Neural progenitor cell (in vitro differentiated cells): Measurements from ENCODE around the gene SYVN1. TPM values are rescaled to one million over a fixed set of nuclear protein-coding genes. Genes with fewer than 3 reads are reported as not detected.
A peak's percentile ranks its signal among the peaks of the same experiment; 100 is the strongest.

ENCODE experiments used
- DNase-seq: peaks from one replicate; pipeline ENCODE4 v3.0.0-alpha.2; 2016; ENCODE audit warnings: low spot score
- H2AFZ ChIP-seq: fragments of 200-600 bp; sonication (generic); replicated peaks from 2 replicates; pipeline ENCODE4 v1.6.1; 2016; ENCODE audit warnings: antibody characterized with exemption
- H3F3A ChIP-seq: fragments of 200-600 bp; sonication (generic); 2 replicates; pipeline ENCODE4 v1.6.1; 2016; ENCODE audit warnings: antibody characterized with exemption, low read depth
- H3K27ac ChIP-seq: fragments of 200-600 bp; sonication (generic); 2 replicates; pipeline ENCODE4 v1.5.1; 2016; ENCODE audit warnings: mild to moderate bottlenecking
- H3K27me3 ChIP-seq: fragments of 200-600 bp; sonication (generic); 2 replicates; pipeline ENCODE4 v1.6.1; 2016; ENCODE audit warnings: mild to moderate bottlenecking, moderate library complexity
- H3K36me3 ChIP-seq: fragments of 200-600 bp; sonication (generic); 2 replicates; pipeline ENCODE4 v1.5.1; 2016
- H3K4me1 ChIP-seq: fragments of 200-600 bp; sonication (generic); 2 replicates; pipeline ENCODE4 v1.6.1; 2016; ENCODE audit warnings: mixed run types
- H3K4me2 ChIP-seq: fragments of 200-600 bp; sonication (generic); 2 replicates; pipeline ENCODE4 v1.6.1; 2016
- H3K4me3 ChIP-seq: fragments of 200-600 bp; sonication (generic); 2 replicates; pipeline ENCODE4 v1.5.1; 2016
- H3K79me2 ChIP-seq: fragments of 200-600 bp; sonication (generic); 2 replicates; pipeline ENCODE4 v1.6.1; 2016; ENCODE audit warnings: low read depth
- H3K9ac ChIP-seq: fragments of 200-600 bp; sonication (generic); 2 replicates; pipeline ENCODE4 v1.6.1; 2016
- H3K9me3 ChIP-seq: fragments of 200-600 bp; sonication (generic); 2 replicates; pipeline ENCODE4 v1.5.1; 2016; ENCODE audit warnings: low read depth
- H4K20me1 ChIP-seq: fragments of 200-600 bp; sonication (generic); 2 replicates; pipeline ENCODE4 v1.6.1; 2016; ENCODE audit warnings: low read depth
- H3K27ac Mint-ChIP-seq: 3 replicates; pipeline ENCODE4 v1.8.0; 2021; ENCODE audit warnings: mixed read lengths
- H3K27me3 Mint-ChIP-seq: 2 replicates; pipeline ENCODE4 v1.8.0; 2022; ENCODE audit warnings: low read depth, mild to moderate bottlenecking, inconsistent platforms, moderate library complexity, mixed read lengths; ENCODE audit not compliant: insufficient read depth
- H3K36me3 Mint-ChIP-seq: 3 replicates; pipeline ENCODE4 v1.8.0; 2021; ENCODE audit warnings: mixed read lengths
- H3K4me1 Mint-ChIP-seq: 3 replicates; pipeline ENCODE4 v1.8.0; 2021; ENCODE audit warnings: mixed read lengths
- H3K4me3 Mint-ChIP-seq: 3 replicates; pipeline ENCODE4 v1.8.0; 2021; ENCODE audit warnings: mild to moderate bottlenecking, moderate library complexity, mixed read lengths
- H3K9me3 Mint-ChIP-seq: 3 replicates; pipeline ENCODE4 v1.8.0; 2020; ENCODE audit warnings: mixed read lengths
- EZH2 ChIP-seq: fragments of 200-600 bp; sonication (generic); IDR thresholded peaks from 2 replicates; pipeline ENCODE4 v1.6.1; 2017; ENCODE audit warnings: antibody characterized with exemption, mild to moderate bottlenecking, moderate library complexity
- EZH2phosphoT487 ChIP-seq: fragments of 200-600 bp; sonication (generic); IDR thresholded peaks from 2 replicates; pipeline ENCODE4 v1.6.1; 2017; ENCODE audit warnings: antibody characterized with exemption
- total RNA-seq: library from RNA; depleted of rRNA; stranded (reverse); fragments of >200 nt; gene quantifications from 2 replicates; pipeline ENCODE4 v1.2.3, GENCODE V29; 2015; ENCODE audit warnings: low replicate concordance
- TF ChIP-seq, protein P1 (sequence below): fragments of 200-600 bp; sonication (generic); IDR thresholded peaks from 2 replicates; pipeline ENCODE4 v1.5.1; 2017; ENCODE audit warnings: antibody characterized with exemption, mild to moderate bottlenecking

Gene SYVN1
- 7.2 and 12.0 TPM in 2 replicates for total RNA-seq

DNA sequence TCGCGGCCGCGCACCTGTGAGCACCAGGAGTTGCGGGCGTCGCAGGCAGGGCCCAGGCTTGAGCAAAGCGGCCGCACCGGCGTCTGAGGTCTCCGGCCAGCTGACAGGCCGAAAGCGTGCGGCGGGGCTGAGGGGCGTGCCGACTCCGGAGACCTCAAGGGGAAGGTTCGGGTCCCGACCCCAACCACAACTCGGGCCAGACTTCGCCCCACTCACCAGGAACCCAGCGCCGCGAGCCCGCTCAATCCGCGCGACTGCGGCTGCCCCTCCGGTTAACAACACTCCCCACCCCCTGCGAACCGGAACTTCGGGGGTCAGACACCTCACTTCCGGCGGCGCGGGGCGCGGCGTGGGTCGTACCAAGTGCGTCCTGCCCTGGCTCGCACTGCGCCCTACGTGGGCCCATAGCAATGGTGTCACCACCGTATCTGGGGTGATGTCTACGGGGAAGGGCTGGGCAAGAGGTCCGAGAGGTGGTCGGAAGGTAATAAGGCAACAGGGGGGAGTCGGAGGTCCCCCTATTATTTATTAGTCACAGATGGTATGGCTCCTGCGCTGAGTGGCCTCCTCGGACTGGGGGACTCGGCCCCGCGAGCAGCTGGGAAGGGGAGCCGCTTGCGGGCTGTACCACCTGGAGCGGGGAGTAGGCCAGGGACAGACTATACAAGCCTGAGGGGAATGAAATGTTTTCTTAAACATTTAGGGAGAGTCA is at the start of gene SYVN1:
SYVN1 (minus strand) TSS at position 280 of the 712 bp plus-strand sequence. CDS start 918 bp downstream, outside the sequence.
- Histone ChIP-seq H3K27me3 (no peaks in the 10 kb centered on the region), H3K9me3 (no peaks in the 10 kb centered on the region), H3F3A (peaks cover 11% of the 10 kb centered on the region), H3K36me3 (no peaks in the 10 kb centered on the region), H3K4me2 (peak within 1 kb of the TSS; percentile 99), H3K4me3 (peak within 1 kb of the TSS; percentile 93), H4K20me1 (peaks cover 11% of the 10 kb centered on the region), H3K4me1 (peaks cover 8% of the 10 kb centered on the region), H2AFZ (peak within 1 kb of the TSS; percentile 98), H3K9ac (peak within 1 kb of the TSS; percentile 98), H3K79me2 (peaks cover 21% of the 10 kb centered on the region), H3K27ac (peak within 1 kb of the TSS; percentile 99)
- TF ChIP-seq EZH2phosphoT487 = no peak
- Mint-ChIP-seq H3K27me3 (peaks cover 4% of the 10 kb centered on the region), H3K9me3 (no peaks in the 10 kb centered on the region), H3K4me1 (peaks cover 21% of the 10 kb centered on the region), H3K36me3 (no peaks in the 10 kb centered on the region), H3K27ac (peak within 1 kb of the TSS; percentile 100), H3K4me3 (peak within 1 kb of the TSS; percentile 98)
- peak; percentile 93 for DNase-seq

DNA sequence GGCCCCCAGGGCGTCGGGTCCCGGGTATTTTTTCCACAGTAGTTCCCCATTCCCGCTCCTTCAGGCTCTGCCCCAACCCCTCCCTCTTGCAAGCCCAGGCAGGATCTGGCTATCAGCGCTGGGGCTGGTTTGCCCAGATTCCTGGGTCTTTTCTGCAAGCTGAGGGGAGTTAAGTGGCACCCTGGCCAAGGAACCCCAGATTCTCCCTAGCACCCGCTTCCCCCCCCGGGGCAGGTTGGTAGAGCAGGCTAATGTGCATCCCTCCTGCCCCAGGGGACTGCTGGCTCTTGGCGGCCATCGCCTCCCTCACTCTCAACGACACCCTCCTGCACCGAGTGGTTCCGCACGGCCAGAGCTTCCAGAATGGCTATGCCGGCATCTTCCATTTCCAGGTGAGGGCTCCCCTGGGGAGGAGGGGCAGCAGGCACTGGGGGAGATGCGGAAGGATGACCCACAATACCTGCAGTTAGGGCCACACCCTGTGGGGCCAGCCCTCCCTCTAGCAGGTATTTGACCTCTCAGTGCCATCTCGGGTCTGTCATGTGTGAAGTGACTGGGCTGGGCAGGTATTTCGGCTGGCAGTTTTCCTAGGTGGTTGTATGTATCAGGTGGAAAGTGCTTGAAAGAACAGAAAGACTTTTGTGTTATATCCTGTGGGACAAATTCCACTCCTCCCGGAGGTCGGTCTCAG is 49.0 kb upstream of the SYVN1 start:
- Mint-ChIP-seq H3K4me1 (peaks cover 7% of the 10 kb centered on the region), H3K4me3 (peak overlapping the region; percentile 89), H3K9me3 (no peaks in the 10 kb centered on the region), H3K27me3 (no peaks in the 10 kb centered on the region), H3K36me3 (peaks cover 9% of the 10 kb centered on the region), H3K27ac (peak overlapping the region; percentile 77)
- DNase-seq = no peak
- TF ChIP-seq, protein P1, sequence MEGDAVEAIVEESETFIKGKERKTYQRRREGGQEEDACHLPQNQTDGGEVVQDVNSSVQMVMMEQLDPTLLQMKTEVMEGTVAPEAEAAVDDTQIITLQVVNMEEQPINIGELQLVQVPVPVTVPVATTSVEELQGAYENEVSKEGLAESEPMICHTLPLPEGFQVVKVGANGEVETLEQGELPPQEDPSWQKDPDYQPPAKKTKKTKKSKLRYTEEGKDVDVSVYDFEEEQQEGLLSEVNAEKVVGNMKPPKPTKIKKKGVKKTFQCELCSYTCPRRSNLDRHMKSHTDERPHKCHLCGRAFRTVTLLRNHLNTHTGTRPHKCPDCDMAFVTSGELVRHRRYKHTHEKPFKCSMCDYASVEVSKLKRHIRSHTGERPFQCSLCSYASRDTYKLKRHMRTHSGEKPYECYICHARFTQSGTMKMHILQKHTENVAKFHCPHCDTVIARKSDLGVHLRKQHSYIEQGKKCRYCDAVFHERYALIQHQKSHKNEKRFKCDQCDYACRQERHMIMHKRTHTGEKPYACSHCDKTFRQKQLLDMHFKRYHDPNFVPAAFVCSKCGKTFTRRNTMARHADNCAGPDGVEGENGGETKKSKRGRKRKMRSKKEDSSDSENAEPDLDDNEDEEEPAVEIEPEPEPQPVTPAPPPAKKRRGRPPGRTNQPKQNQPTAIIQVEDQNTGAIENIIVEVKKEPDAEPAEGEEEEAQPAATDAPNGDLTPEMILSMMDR = no peak
- TF ChIP-seq EZH2 (no peak), EZH2phosphoT487 (no peak)
- Histone ChIP-seq H2AFZ (no peak overlapping the region), H3K27me3 (peaks cover 5% of the 10 kb centered on the region), H3F3A (peaks cover 45% of the 10 kb centered on the region), H3K36me3 (no peaks in the 10 kb centered on the region), H3K79me2 (peaks cover 3% of the 10 kb centered on the region), H3K9ac (no peak overlapping the region), H3K4me2 (peak overlapping the region; percentile 84), H3K9me3 (no peaks in the 10 kb centered on the region), H3K27ac (no peak overlapping the region), H3K4me1 (peaks cover 6% of the 10 kb centered on the region), H4K20me1 (no peaks in the 10 kb centered on the region), H3K4me3 (no peak overlapping the region)

DNA sequence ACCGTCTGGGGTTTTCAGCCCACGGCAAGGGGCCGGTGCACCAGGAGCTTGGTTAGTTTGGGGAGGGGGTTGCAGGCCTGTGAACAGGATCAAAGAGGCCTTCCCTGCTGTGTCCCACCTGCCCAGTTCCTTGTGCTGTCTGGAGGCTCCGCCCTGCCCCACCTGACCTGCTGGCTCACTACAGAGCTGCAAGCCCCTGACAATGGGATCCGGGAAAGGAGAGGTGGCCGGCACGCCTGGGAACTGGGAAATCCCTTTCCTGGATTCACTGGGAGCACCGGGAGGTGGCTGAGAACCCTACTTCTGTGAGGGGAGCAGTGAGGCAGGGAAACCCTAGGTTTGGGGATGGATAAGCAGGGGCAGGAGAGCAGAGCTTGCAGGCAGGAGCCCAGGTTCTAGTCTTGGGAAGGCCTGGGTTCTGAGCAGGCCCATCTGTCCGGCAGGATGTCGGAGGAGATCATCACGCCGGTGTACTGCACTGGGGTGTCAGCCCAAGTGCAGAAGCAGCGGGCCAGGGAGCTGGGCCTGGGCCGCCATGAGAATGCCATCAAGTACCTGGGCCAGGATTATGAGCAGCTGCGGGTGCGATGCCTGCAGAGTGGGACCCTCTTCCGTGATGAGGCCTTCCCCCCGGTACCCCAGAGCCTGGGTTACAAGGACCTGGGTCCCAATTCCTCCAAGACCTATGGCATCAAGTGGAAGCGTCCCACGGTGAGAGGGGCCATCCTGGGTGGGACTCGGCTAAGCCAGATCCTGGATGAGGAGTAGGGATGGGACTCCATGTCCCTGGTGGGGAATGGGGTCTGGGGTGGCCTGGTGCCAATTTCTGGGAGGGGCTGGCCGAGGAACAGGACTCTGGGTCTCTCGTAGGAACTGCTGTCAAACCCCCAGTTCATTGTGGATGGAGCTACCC is 48.2 kb upstream of the SYVN1 start:
- Histone ChIP-seq H3K9ac (no peak overlapping the region), H3K27ac (no peak overlapping the region), H3K9me3 (no peaks in the 10 kb centered on the region), H3F3A (peaks cover 45% of the 10 kb centered on the region), H3K27me3 (peaks cover 5% of the 10 kb centered on the region), H3K36me3 (no peaks in the 10 kb centered on the region), H4K20me1 (no peaks in the 10 kb centered on the region), H3K4me2 (peak overlapping the region; percentile 84), H2AFZ (peak overlapping the region; percentile 69), H3K79me2 (peaks cover 3% of the 10 kb centered on the region), H3K4me3 (peak overlapping the region; percentile 86), H3K4me1 (peaks cover 6% of the 10 kb centered on the region)
- Mint-ChIP-seq H3K36me3 (peaks cover 9% of the 10 kb centered on the region), H3K27me3 (no peaks in the 10 kb centered on the region), H3K27ac (no peak overlapping the region), H3K4me3 (peak overlapping the region; percentile 89), H3K4me1 (peaks cover 7% of the 10 kb centered on the region), H3K9me3 (no peaks in the 10 kb centered on the region)
- peak; percentile 65 for DNase-seq
- TF ChIP-seq, protein P1 = no peak
- TF ChIP-seq EZH2 (no peak), EZH2phosphoT487 (no peak)
